Upper lobe of left lung (tissue), 4 donors: Measurements from ENCODE around the gene DDN.

ENCODE experiments used
- POLR2A ChIP-seq, 4 donors: fragments of 450-650 bp; IDR thresholded peaks; one replicate each; pipeline ENCODE4 v1.5.1; 2016 to 2017; ENCODE audit warnings: antibody characterized with exemption in 4 of 4, mild to moderate bottlenecking in 2 of 4
- POLR2AphosphoS5 ChIP-seq, 2 donors: sonication (generic); formaldehyde crosslinking; IDR thresholded peaks; one replicate each; pipeline ENCODE4 v1.5.1; 2017; ENCODE audit warnings: antibody characterized with exemption in 2 of 2

GRCh38 chr12:48995086-48995879 is 3.9 kb downstream of the DDN start:
- TF ChIP-seq POLR2AphosphoS5 (IDR thresholded peaks at IDR 0.05) (no peak), POLR2A (IDR thresholded peaks at IDR 0.05) (no peak)
